HG03575 (cell line): ENCODE measurements around the gene EDDM3A.
"Not testable (repeated sequence)": the region's sequence is repeated elsewhere in the genome, so short reads cannot be mapped to it uniquely, and the experiment has no call there.

ENCODE experiments used
- ATAC-seq: cut with Tn5 transposase; IDR thresholded peaks from one replicate; pipeline ENCODE4 v1.9.1; 2021; ENCODE audit not compliant: unreplicated experiment, insufficient number of reproducible peaks, low FRiP score; ENCODE audit errors: extremely low read depth

The EDDM3A gene

DNA sequence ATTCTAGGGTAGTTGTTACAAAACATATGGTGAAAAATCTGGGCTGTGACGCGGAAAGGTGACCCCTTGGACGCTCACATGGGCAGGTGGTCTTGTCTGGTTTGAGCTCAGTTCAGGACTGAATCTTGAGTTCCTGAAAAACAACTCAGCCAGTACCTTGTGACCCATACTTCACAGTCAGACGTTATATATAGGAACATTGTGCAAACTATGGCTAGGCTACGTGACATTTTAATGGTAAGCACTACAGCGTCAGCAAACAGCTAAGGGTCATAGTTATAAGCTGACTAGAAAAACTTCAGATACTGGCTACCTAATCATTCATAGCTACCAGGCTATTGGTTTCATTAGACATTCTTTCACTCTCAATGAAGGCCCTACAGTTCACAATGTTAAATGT, 14.8 kb upstream of the EDDM3A start:
- no peak for ATAC-seq

DNA sequence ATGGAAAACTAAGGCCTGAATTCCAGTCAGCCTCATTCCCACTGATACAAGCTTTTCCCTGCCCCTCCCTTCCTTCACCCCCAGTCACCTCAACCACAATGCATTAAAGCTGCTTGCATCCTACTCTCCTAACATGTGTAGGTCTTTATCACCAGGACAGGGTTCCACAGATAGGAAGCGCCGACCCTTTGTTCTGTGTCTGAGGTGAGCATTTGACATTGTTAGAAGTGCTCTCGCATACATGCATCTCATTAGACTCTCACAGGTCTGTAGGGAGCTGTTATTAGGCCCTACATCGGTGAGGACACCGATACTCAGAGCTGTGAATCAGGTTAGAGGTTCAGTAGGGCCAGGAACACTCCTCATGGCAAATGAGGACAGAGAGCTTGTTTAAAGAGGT, 13.2 kb upstream of the EDDM3A start:
- no peak for ATAC-seq

DNA sequence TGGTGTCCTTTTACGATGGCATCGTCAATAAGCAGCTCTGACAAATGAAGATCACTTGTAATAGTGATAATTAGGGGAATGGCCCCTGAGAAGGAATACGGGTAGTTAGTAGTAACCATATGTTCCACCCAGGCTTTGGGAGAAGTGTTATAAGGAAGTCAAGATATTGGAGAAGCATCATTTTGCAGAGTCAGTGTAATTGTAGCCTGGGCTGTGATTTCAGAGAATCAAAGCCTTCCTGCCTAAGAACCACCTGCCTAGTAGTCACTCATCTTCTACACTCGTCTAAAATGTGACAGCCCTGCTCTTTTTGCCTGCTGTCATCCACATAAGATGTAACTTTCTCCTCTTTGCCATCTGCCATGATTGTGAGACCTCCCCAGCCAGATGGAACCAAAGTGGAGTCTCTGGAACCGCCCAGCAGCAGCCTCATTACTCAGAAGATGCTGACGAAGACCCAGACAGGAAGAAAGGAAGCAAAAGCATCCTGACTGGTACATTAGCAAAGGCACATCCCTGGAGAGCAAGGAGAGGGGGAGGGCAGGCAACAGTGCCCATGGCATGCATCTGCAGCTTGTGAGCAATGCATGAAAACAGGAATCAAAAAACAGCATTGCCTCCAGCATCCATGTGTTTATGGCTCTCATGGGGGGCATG, 12.6 kb upstream of the EDDM3A start:
- no peak for ATAC-seq

DNA sequence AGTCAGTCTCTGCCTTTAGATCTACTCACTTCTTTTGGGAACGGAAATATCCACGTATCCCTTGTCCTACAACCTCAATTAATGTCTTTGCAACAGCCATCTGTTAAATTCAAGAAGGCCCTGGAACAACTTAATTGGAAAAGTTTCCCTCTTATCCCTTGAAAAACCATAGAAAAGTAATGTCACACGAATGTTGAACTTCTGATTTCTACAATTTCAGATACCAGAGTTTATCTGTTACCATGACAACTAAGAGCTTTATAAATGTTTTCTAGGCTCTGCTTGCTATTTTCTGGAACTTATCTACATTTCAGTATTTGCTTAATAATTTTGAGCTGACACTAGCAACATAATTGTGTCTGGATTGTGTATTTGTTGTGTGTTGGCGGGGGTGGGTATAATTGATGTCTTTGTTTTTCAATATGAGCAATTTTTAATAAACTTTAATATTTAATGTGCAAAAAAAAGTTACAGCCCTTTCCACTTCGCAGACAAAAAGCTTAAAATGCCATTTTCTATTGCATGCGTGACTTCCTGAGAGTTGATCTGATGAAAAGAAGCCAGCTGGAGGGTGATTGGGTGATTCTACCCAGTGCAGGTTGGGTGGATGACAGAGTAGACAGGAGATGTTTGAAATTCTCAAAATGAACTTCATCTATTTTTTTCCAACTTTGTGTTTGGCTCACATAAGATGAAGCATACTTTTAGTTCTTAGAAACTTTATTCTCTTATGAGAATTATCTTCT, 11.8 kb upstream of the EDDM3A start:
- ATAC-seq = no peak

DNA sequence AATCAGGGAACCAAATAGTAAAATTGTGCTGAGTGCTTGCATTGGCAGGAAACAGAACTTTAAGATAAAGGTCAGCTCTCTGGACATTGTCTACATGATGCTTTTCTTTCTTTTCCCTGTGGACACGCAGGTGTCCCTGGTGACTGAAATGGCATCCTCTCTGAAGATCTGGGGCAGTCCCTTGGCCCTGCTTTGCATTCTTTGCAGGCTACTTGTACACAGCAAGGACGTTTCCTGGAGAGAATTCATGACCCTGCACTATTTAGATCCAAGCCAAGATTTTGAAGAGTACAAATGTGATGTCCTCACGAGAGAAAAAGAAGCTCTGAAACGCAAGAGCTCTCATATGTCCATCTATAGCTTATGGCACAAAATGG, 11.3 kb upstream of the EDDM3A start:
- no peak for ATAC-seq

DNA sequence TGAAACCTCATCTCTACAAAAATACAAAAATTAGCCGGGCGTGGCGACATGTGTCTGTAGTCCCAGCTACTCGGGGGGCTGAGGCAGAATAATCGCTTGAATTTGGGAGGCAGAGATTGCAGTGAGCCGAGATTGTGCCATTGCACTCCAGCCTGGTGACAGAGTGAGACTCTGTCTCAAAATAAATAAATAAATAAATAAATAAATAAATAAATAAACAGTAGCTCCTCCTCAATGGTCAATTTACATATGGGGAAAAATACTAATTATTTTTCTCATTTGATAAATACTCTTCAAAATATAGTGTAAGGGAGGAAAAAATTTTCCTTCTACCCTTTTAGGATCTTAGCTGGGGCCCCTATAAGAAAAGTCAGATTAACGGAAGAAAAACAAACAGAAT, 7.4 kb upstream of the EDDM3A start:
- ATAC-seq = not testable (repeated sequence)

DNA sequence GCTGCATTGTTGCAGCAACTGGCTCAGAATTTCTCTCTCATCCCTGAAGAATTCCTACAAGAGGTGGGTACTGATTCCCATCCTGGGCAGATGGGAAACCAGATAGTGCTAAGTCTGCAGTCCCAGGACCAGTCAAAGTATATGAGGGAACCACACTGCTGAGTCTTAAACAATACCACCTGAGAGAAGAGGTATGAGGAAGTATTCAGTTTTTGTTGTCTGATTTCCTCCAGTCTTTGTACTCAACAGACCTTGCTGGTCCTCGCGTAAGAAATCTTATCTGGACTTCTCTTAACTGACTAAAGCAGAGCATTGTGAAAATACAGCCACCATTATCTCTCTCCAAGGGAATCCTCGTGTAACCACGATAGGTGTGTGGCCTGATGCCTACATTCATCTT, 3.6 kb upstream of the EDDM3A start:
- ATAC-seq = no peak

DNA sequence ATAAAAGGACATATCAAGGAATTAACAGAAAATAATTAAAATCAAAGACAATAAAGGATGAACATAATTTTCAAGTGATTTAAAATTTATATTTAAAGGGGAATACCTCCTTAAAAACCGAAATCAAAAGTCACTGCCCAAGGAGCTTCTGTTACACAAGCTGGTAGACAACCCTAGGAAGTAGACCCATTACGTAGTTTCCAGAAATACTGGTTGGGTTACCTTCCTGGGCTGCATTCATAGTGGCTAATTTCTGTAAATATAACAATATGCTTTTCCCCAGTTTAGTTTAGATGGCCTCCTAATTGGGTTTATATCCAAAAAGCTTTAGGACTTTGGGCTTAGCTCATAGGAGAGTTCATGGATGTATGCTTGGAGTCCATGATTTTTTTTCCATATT, 2.1 kb upstream of the EDDM3A start:
- ATAC-seq = no peak

DNA sequence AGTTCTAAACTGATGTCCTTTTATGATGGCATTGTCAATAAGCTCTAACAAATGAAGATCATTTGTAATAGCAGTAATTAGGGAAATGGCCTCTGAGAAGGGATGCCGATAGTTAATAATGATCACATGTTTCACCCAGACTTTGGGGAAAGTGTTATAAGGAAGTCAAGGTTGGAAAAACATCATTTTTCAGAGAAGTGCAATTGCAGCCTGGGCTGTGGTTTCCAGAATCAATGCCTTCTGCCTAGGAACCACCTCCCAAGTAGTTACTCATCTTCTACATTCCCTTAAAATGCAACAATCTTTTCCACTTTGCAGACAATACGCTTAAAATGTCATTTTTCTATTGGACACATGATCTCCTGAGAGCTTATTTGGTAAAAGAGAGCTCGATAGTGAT, 879 bp downstream of the EDDM3A start:
- no peak for ATAC-seq

DNA sequence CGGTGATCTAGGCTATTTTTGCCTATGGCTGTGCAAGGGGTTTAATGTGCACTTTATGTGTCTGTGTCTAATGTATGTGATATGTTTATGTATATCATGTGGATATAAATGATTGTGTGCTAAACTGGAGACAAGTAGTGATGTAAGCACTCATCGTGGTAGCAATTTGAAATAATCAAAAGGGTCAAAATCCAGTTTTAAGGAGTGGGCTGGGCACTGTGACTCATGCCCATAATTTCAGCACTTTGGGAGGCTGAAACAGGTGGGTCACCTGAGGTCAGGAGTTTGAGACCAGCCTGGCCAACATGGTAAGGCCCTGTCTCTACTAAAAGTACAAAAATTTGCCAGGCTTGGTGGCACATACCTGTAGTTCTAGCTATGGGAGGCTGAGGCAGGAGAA, 2.8 kb downstream of the EDDM3A start:
- no peak for ATAC-seq

DNA sequence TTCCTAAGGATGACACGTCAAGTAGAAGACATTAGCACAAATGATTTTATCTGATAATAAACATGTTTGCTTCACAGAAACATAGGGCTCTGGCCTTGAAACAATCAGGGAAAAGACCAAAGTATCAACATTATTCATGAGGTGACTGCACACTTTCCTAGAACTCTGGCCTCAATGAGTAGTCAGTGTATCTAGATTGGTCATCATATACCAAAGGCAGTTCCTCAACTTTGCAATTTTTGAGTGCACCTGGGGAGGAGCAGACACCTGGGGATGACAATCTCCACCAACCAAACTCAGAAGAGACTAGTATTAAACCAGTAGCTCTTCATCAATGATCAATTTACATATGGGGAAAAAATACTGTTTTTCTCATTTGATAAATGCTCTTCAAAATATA, 4.5 kb downstream of the EDDM3A start:
- ATAC-seq = no peak

DNA sequence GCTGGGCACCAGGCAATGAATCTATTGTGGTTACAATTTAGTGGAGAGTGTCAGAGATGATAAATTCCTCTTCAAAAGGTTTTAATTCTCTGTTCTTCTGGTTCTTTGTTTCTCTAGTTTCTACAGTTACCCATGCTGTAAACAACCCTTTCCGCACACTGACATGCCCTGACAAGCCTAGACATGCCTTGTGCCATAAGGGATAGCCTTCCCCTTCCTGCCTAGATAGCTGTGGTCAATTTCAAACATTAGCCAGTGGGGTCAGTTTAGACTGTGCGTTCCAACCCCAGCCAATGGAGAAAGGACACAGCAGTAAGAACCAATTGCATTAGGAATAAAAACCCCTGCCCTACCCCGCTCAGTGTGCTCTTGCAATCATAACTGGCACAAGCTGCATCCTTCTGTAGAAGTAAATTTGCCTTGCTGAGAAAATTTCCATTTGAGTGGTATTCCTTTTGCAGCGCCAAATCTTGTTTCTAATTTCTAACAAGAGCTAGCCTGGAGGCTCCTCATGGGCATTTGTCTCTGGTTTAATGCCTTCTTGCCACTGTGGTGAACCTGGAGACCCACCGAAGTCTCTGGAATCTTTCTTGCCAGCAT, 6.4 kb downstream of the EDDM3A start:
- no peak for ATAC-seq

DNA sequence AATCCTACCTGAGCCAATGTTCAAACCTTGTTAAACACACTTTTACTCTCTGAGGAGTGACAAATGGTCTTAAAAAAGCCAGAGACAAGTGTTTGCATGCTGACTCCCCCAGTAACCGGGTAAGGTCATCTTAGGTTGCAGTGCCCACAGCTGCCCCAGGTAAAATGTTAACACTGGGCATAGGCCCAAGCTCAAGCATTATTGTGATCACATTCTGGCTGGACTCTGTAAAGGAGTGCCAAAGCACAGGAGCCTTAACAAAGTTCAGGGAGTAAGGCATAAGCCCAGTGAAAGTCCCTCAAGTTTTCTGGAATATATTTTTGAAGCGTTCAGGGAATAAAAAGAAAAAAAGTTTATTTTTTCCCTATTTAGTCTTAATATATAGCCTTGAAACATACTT, 8.6 kb downstream of the EDDM3A start:
- no peak for ATAC-seq

DNA sequence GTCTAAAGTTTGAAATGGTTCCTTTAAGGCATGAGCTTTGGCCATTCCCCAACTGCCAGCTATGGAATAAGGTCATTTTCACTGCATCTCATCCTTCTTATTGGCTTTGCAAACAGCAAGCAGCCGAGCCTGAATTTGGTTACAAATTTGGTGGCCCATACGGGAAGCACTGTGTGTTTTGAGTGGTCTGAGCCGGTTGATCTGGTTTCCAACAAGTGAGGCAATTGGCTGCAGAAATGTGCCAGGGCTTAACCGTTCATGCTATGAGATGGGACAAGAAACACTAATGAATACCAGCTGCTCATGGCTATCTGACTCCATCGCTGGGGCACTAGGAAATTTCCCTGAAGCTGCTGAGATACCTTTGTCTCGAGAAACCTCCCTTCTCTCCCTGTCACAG, 9.3 kb downstream of the EDDM3A start:
- no peak for ATAC-seq

DNA sequence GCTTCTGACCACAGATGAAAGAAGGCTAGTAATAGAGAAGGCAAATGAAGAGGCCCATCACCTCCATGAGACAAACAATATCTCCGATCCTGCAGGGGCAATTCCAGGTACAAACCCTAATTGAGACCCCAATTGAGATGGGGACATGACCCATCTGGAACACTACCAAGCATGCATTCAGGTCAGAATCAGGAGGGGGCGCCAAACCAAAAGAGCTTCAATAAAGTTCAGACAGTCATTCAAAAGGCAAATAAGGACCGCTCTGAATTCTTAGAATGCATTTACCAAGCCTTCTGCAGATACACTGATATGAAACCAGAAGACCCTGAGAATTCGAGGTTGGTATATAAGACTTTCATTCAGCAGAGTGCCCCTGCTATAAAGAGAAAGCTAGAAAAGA, 12.3 kb downstream of the EDDM3A start:
- no peak for ATAC-seq

DNA sequence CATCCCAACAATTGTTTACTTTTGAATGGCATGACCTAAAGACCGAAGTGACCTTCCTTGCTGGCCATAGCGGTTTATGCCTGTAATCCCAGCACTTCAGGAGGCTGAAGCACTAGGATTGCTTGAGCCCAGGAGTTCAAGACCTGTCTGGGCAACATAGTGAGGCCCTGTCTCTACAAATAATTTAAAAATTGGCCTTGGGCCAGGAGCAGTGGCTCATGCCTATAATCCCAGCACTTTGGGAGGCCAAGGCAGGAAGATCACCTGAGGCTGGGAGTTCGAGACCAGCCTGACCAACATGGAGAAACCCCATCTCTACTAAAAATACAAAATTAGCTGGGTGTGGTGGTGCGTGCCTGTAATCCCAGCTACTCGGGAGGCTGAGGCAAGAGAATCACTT, 13.8 kb downstream of the EDDM3A start:
- not testable (repeated sequence) for ATAC-seq

DNA sequence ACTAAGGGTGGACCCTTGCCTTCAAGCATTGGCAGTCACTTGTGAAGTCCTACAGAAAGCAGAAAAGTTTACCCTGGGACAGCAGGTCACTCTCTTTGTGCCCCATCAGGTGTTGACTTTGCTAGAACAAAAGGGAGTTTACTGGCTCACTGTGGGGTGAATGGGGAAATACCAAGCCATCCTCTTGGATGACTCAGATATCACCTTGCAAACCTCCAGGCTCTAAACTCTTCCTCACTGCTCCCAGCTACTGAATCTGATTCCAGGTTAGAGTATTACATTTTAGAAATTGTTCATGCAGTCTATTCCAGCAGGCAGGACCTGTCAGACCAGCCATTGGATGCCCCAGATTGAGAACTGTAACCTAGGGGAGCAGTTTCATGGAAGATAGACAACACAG, 15.3 kb downstream of the EDDM3A start:
- ATAC-seq = no peak

DNA sequence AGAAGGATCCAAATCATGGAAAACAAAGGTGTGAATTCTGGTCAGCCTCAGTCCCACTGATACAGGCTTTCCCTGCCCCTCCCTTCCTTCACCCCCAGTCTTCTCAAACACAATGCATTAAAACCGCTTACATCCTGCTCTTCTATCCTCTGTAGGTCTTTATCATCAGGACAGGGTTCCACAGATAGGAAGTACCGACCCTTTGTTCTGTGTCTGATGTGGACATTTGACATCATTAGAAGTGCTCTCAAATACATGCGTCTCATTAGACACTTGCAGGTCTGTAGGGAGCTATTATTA, 22.9 kb downstream of the EDDM3A start:
- no peak for ATAC-seq

DNA sequence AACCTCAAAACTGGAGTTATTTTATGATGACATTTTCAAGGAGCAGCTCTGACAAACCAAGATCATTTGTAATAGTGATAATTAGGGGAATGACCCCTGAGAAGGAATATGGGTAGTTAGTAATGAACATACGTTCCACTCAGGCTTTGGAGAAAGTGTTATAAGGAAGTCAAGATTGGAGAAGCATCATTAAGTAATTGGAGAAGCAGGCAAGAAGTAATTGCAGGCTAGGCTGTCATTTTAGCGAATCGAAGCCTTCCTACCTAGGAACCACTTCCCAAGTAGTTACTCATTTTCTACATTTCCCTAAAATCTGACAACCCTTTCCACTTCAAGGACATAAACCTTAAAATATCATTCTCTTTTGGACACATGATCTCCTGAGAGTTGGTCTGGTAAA, 23.7 kb downstream of the EDDM3A start:
- ATAC-seq = no peak

DNA sequence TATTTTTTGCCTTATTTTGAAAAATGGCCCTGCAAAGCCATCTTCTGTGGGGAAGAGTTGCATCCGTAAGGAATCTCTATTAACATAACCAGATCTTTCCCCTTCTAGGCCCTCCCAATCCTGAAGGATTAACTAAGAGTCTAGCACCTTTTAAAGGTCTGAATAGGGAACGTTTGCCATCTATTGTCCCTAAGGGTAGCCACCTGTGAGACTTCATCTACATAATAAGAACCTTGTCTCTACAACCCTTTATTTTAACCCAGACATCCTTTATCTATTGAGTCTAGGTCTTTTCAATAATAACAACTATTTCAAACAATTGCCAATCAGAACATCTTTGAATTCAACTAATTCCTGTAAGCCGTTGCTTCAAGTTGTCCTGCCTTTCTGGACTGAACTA, 27.0 kb downstream of the EDDM3A start:
- no peak for ATAC-seq
